Smooth muscle cell (in vitro differentiated cells): ENCODE measurements around the gene TMEM184B. TPM values are rescaled to one million over a fixed set of nuclear protein-coding genes. Genes with fewer than 3 reads are reported as not detected.

Experiments
- DNase-seq: peaks from one replicate; lab custom pipeline; 2025; ENCODE audit not compliant: unreplicated experiment; lab: John Stamatoyannopoulos, UW
- H2AFZ ChIP-seq: fragments of 200-600 bp; sonication (generic); 2 replicates; pipeline ENCODE4 v1.6.0; 2016; ENCODE audit warnings: antibody characterized with exemption, low read depth, mild to moderate bottlenecking
- H3F3A ChIP-seq: fragments of 200-600 bp; sonication (generic); 2 replicates; pipeline ENCODE4 v1.6.0; 2017; ENCODE audit warnings: antibody characterized with exemption, low read depth
- H3K27ac ChIP-seq: fragments of 200-600 bp; sonication (generic); 2 replicates; pipeline ENCODE4 v1.5.1; 2016; ENCODE audit warnings: low read depth, mild to moderate bottlenecking
- H3K27me3 ChIP-seq: fragments of 200-600 bp; sonication (generic); 2 replicates; pipeline ENCODE4 v1.6.1; 2016; ENCODE audit warnings: low read depth, mild to moderate bottlenecking
- H3K36me3 ChIP-seq: fragments of 200-600 bp; sonication (generic); 2 replicates; pipeline ENCODE4 v1.5.1; 2016; ENCODE audit warnings: low read depth
- H3K4me1 ChIP-seq: fragments of 200-600 bp; sonication (generic); 2 replicates; pipeline ENCODE4 v1.5.1; 2016; ENCODE audit warnings: low read depth
- H3K4me2 ChIP-seq: fragments of 200-600 bp; sonication (generic); 2 replicates; pipeline ENCODE4 v1.6.0; 2016; ENCODE audit warnings: mild to moderate bottlenecking
- H3K4me3 ChIP-seq: fragments of 200-600 bp; sonication (generic); 2 replicates; pipeline ENCODE4 v1.5.1; 2016; ENCODE audit warnings: mild to moderate bottlenecking
- H3K79me2 ChIP-seq: fragments of 200-600 bp; sonication (generic); 2 replicates; pipeline ENCODE4 v1.6.0; 2016; ENCODE audit warnings: low read depth, mild to moderate bottlenecking
- H3K9ac ChIP-seq: fragments of 200-600 bp; sonication (generic); 2 replicates; pipeline ENCODE4 v1.6.0; 2016; ENCODE audit warnings: low read depth
- H3K9me3 ChIP-seq: fragments of 200-600 bp; sonication (generic); replicated peaks from 2 replicates; pipeline ENCODE4 v1.5.1; 2016; ENCODE audit warnings: low read depth
- H4K20me1 ChIP-seq: fragments of 200-600 bp; sonication (generic); 2 replicates; pipeline ENCODE4 v1.6.0; 2016; ENCODE audit warnings: low read depth
- WGBS: methylation state at CpG from one replicate; pipeline ENCODE4 v1.1.7; 2016; ENCODE audit warnings: low lambda C conversion rate; 5-methylcytosine and 5-hydroxymethylcytosine counted together
- polyA plus RNA-seq: library from polyadenylated mRNA; unstranded; fragments of >200 nt; fragmentation: Nextera tagmentation; extraction: Ambion mirVana; gene quantifications from 2 replicates; pipeline ENCODE4 v1.2.1, GENCODE V29; 2016
- total RNA-seq: library from RNA; depleted of rRNA; stranded (reverse); fragments of >200 nt; gene quantifications from 2 replicates; pipeline ENCODE4 v1.2.3, GENCODE V29; 2014
- TF ChIP-seq, protein P1 (sequence below): fragments of 200-600 bp; sonication (generic); IDR thresholded peaks from 2 replicates; pipeline ENCODE4 v1.5.1; 2017; ENCODE audit warnings: borderline replicate concordance, mild to moderate bottlenecking, antibody characterized with exemption; ENCODE audit not compliant: insufficient read depth, poor library complexity, severe bottlenecking

Gene TMEM184B
- total and polyA plus RNA-seq, 2 experiments from 2014 or later: 34.1 to 96.3 TPM

DNA sequence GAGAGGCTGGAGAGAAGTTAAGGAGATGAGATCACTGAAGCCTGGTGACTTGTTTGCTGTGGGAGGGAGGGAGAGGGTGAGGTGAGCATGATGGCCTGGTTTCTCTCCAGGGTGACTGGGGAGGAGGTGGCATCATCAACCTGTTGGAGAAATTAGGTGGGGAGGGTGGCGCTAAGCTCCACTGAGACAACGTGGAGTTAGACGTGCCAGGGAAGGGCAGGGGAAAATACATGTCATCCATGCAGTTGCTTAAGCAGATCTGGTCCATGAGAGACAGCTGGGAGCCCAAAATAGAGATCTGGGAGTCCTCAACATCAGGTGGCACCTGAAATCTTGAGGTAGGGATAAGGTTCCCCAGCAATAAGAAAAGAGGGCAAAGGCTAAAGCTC is 80.3 kb downstream of the TMEM184B start:
- Histone ChIP-seq H3K27ac (no peak overlapping the region), H3F3A (no peaks in the 10 kb centered on the region), H3K9me3 (no peaks in the 10 kb centered on the region), H3K79me2 (no peaks in the 10 kb centered on the region), H3K36me3 (no peaks in the 10 kb centered on the region), H3K4me1 (no peaks in the 10 kb centered on the region), H3K27me3 (no peaks in the 10 kb centered on the region), H2AFZ (no peak overlapping the region), H4K20me1 (no peaks in the 10 kb centered on the region), H3K4me2 (no peak overlapping the region), H3K4me3 (no peak overlapping the region), H3K9ac (no peak overlapping the region)
- WGBS: 90% methylated on average over 3 of the region's 3 CpGs
- TF ChIP-seq, protein P1, sequence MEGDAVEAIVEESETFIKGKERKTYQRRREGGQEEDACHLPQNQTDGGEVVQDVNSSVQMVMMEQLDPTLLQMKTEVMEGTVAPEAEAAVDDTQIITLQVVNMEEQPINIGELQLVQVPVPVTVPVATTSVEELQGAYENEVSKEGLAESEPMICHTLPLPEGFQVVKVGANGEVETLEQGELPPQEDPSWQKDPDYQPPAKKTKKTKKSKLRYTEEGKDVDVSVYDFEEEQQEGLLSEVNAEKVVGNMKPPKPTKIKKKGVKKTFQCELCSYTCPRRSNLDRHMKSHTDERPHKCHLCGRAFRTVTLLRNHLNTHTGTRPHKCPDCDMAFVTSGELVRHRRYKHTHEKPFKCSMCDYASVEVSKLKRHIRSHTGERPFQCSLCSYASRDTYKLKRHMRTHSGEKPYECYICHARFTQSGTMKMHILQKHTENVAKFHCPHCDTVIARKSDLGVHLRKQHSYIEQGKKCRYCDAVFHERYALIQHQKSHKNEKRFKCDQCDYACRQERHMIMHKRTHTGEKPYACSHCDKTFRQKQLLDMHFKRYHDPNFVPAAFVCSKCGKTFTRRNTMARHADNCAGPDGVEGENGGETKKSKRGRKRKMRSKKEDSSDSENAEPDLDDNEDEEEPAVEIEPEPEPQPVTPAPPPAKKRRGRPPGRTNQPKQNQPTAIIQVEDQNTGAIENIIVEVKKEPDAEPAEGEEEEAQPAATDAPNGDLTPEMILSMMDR: no peak
- DNase-seq: no peak

DNA sequence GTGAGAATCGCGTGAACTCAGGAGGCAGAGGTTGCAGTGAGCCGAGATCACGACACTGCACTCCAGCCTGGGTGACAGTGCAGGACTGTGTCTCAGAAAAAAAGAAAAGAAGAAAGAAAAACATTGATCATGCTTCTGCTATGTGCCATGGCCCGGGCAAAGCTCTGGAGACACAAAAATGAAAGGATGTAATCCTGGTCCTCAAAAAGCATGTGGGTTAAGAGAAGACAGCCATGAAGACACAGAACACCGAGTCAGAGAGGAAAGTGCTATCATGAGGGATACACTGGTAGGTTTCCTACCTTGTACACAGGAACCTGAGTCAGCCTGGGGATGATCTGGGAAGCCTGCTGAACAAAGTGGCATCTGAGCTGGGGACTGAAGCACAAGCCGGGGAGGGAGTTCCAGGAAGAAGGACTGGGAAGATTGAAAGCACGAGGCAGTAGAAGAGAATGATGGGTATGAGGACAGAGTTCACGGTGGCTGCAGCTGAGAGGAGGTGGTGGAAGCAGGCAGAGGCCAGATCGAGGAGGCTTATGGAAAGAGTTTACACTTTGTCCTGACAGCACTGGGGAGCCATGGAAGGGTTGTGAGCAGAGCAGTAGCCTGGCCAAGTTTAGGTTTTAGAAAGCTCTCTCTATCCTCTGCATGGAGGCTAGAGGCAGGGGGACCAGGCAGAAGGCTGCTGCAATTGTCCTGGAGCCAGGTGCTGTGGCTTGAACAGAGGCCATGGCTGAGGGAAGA is 80.9 kb downstream of the TMEM184B start:
- no peak overlapping the region for H2AFZ ChIP-seq
- H4K20me1 ChIP-seq: no peaks in the 10 kb centered on the region
- H3F3A ChIP-seq: no peaks in the 10 kb centered on the region
- H3K4me2 ChIP-seq: no peak overlapping the region
- TF ChIP-seq, protein P1: no peak
- no peaks in the 10 kb centered on the region for H3K9me3 ChIP-seq
- no peak for DNase-seq
- 76% methylated on average over 10 of the region's 10 CpGs for WGBS
- no peak overlapping the region for H3K9ac ChIP-seq
- no peaks in the 10 kb centered on the region for H3K27me3 ChIP-seq
- no peak overlapping the region for H3K27ac ChIP-seq
- H3K36me3 ChIP-seq: no peaks in the 10 kb centered on the region
- H3K4me3 ChIP-seq: no peak overlapping the region
- H3K4me1 ChIP-seq: no peaks in the 10 kb centered on the region
- no peaks in the 10 kb centered on the region for H3K79me2 ChIP-seq

DNA sequence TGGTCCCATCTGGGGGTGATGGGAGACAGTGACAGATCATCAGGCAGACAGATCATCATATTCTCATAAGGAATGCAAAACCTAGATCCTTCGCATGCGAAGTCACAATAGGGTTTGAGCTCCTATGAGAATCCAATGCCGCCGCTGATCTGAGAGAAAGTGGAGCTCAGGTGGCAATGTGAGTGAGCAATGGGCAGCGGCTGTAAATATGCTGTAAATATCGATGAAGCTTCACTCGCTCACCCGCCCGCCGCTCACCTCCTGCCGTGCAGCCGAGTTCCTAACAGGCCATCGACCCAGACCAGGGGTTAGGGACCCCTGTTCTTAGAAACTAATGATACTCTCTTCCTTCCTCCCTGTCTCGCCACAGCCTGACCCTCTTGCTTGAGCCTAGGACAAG is 81.8 kb downstream of the TMEM184B start:
- Histone ChIP-seq H2AFZ (no peak overlapping the region), H4K20me1 (no peaks in the 10 kb centered on the region)

More for the DNA sequence above, 81.8 kb downstream of the TMEM184B start:
- no peaks in the 10 kb centered on the region for H3K9me3 ChIP-seq
- no peak overlapping the region for H3K4me3 ChIP-seq
- no peak overlapping the region for H3K4me2 ChIP-seq
- TF ChIP-seq, protein P1: no peak
- no peaks in the 10 kb centered on the region for H3K27me3 ChIP-seq
- 94% methylated on average over 14 of the region's 14 CpGs for WGBS
- no peak overlapping the region for H3K27ac ChIP-seq
- H3K9ac ChIP-seq: no peak overlapping the region
- no peaks in the 10 kb centered on the region for H3K79me2 ChIP-seq
- DNase-seq: no peak
- no peaks in the 10 kb centered on the region for H3K4me1 ChIP-seq
- no peaks in the 10 kb centered on the region for H3K36me3 ChIP-seq
- no peaks in the 10 kb centered on the region for H3F3A ChIP-seq
